GM12892 (cell line): Measurements from ENCODE around the gene ALPG.
"Not testable (repeated sequence)": the region's sequence is repeated elsewhere in the genome, so short reads cannot be mapped to it uniquely, and the experiment has no call there.

Experiments
- POLR2A ChIP-seq: IDR thresholded peaks from 2 replicates; pipeline ENCODE4 v1.6.1; 2011; ENCODE audit warnings: low read depth, low read length, control low read depth
- POLR2AphosphoS5 ChIP-seq: IDR thresholded peaks from 2 replicates; pipeline ENCODE4 v1.6.1; 2011; ENCODE audit warnings: low read depth, low read length, control low read depth
- TAF1 ChIP-seq: IDR thresholded peaks from 2 replicates; pipeline ENCODE4 v1.6.1; 2011; ENCODE audit warnings: low read depth, mild to moderate bottlenecking, control low read depth, low read length, borderline replicate concordance

GRCh38 chr2:232409617-232410016 lies 3.0 kb downstream of the ALPG start:
- TF ChIP-seq POLR2A, POLR2AphosphoS5, TAF1: not testable (repeated sequence)
